Measurements from ENCODE around the gene TECPR1. TPM values are rescaled to one million over a fixed set of nuclear protein-coding genes. Genes with fewer than 3 reads are reported as not detected.

The TECPR1 gene
- total and polyA plus RNA-seq, 3 donors from 2014 or later = 13.5 to 24.6 (median 18.5) TPM

- H3K9me3 ChIP-seq = no peaks in the 10 kb centered on the region
- H3K4me1 ChIP-seq = no peaks in the 10 kb centered on the region
- H3K27me3 ChIP-seq = no peaks in the 10 kb centered on the region
- H3K4me3 ChIP-seq = no peak overlapping the region
- intact Hi-C loops (cut with DNase I; ENCODE audit: low total_unique reads) = no loop called here
- no peak overlapping the region for H3K27ac ChIP-seq
- DNase-seq = no peak
- WGBS, 2 donors = 87 to 89% methylated on average over 15 to 30 of the region's 32 CpGs
- no peak for TF ChIP-seq CTCF (IDR thresholded peaks at IDR 0.05)
- no peak for TF ChIP-seq POLR2A (IDR thresholded peaks at IDR 0.05)
- no peaks in the 10 kb centered on the region for H3K36me3 ChIP-seq (ENCODE audit: low read depth, missing control alignments)
Measured at GRCh38 chr7:98233219-98234070, 18.6 kb downstream of the TECPR1 start.

DNA sequence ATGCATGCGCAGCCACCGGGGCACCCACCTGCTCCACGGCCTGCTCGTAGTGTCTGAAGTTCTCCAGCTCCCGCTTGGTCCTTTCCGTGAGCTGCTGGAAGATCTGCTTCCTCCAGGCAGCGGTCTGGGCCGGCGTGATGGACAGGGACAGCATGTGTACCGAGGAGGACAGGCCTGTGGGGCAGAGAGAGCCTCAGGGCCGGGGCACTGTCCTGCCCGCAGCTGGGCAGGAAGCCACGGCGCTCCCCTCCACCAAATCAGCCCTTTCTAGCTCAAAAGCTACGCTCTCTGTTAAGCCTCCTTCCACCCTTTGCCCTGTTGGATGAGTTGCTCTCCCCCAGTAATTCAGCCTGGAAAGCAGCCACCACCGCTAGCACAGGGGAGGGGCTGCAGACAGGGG is 19.2 kb downstream of the TECPR1 start:
- intact Hi-C loops (cut with DNase I; ENCODE audit: low total_unique reads) = no loop called here
- H3K4me1 ChIP-seq = no peaks in the 10 kb centered on the region
- WGBS, 2 donors = 90 to 92% methylated on average over 11 to 15 of the region's 16 CpGs
- no peaks in the 10 kb centered on the region for H3K9me3 ChIP-seq
- H3K27me3 ChIP-seq = no peaks in the 10 kb centered on the region
- TF ChIP-seq POLR2A (IDR thresholded peaks at IDR 0.05) (no peak), CTCF (IDR thresholded peaks at IDR 0.05) (no peak)
- no peak overlapping the region for H3K4me3 ChIP-seq
- H3K36me3 ChIP-seq (ENCODE audit: low read depth, missing control alignments) = no peaks in the 10 kb centered on the region
- no peak overlapping the region for H3K27ac ChIP-seq
- no peak for DNase-seq

GRCh38 chr7:98232263-98232585 is 19.8 kb downstream of the TECPR1 start:
- TF ChIP-seq POLR2A (IDR thresholded peaks at IDR 0.05) (no peak), CTCF (IDR thresholded peaks at IDR 0.05) (no peak)
- H3K36me3 ChIP-seq (ENCODE audit: low read depth, missing control alignments) = no peaks in the 10 kb centered on the region
- no peaks in the 10 kb centered on the region for H3K9me3 ChIP-seq
- DNase-seq = no peak
- intact Hi-C loops (cut with DNase I; ENCODE audit: low total_unique reads) = no loop called here
- H3K27ac ChIP-seq = no peak overlapping the region
- H3K4me3 ChIP-seq = no peak overlapping the region
- H3K4me1 ChIP-seq = no peaks in the 10 kb centered on the region
- H3K27me3 ChIP-seq = no peaks in the 10 kb centered on the region
- whole genome bisulfite sequencing, 2 donors = 87 to 100% methylated on average over 1 to 8 of the region's 8 CpGs

- Histone ChIP-seq H3K27me3 (no peaks in the 10 kb centered on the region), H3K36me3 (ENCODE audit: low read depth, missing control alignments) (no peaks in the 10 kb centered on the region), H3K4me1 (no peaks in the 10 kb centered on the region), H3K9me3 (no peaks in the 10 kb centered on the region), H3K27ac (no peak overlapping the region), H3K4me3 (no peak overlapping the region)
- intact Hi-C loops (cut with DNase I; ENCODE audit: low total_unique reads) = no loop called here
- TF ChIP-seq CTCF (IDR thresholded peaks at IDR 0.05) (no peak), POLR2A (IDR thresholded peaks at IDR 0.05) (no peak)
- WGBS, 2 donors = 91 to 95% methylated on average over 14 to 25 of the region's 25 CpGs
- DNase-seq = no peak
Measured at GRCh38 chr7:98231493-98232262, 20.4 kb downstream of the TECPR1 start.

Data from testis (tissue), 3 donors.